AG08395 (cell line): ENCODE data around the gene PDE4B.

Experiments used
- DNase-seq: peaks from one replicate; pipeline ENCODE4 v3.0.0; 2012; ENCODE audit warnings: mixed read lengths, low spot score

The PDE4B gene

DNA sequence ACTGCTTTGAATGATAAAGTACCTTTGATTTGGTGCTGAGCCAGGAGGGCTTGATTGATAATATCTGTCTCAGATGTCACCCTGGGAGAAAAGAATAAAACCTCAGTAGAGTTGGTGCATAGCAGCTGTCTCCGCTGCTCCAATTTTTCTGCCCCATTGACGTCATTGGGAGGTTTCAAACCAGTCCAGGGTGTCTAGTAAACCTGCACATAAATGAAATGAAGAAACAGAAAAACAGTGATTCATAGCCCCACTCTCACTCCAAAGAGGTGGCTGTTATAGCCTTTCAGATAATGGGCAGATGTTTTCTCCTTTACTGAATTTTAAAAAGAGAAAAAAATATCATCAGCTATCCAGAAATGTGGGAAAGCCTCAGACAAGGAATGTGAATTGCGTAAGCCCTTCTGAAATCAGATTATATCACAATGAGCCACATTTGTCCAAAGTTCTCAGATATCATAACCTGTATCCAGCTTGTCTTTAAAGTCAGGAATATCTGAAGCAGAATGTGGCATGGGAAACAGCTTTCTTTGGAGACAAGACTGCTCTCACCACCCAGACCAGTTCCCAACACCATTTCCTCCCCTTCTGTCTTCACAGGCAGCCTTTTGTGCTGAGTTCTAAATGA lies 390.0 kb downstream of the PDE4B start:
- peak; percentile 46 for DNase-seq

DNA sequence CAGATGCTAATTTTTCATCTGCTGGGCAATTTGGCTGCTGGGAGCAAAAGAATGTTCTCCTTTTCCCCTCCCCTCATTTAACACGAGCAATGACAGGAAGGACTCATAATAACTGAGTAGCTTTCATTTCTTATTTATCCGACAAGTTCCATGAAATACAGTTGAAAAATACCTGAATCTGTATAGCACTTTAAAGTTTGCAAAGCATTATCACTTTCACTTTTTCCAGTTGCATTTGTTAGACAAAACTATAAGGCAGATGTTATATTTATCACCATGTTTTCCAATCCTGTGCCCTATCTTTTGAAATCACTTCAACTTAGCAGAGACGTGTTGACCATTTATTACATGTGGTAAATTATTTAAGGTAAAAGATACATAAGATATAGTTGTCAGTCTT lies 390.7 kb downstream of the PDE4B start:
- DNase-seq = no peak

DNA sequence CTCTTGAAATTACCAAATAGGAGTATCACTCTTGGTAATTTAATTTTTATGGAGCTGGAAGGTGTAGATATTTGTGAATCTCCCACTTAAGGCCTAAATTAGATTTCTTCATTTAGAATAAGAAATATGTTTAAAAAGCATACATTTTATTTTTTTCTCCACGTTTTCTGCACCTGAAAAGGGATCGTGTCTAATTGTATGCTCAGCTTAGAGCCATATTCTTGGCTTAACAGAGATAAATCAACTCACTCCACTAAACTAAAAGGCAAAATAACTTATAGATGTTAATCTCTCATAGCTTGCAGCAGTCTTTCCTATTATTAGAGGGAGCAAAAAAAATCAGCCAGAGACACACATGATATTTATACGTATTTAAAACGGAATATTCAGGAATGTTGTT lies 404.4 kb downstream of the PDE4B start:
- no peak for DNase-seq

DNA sequence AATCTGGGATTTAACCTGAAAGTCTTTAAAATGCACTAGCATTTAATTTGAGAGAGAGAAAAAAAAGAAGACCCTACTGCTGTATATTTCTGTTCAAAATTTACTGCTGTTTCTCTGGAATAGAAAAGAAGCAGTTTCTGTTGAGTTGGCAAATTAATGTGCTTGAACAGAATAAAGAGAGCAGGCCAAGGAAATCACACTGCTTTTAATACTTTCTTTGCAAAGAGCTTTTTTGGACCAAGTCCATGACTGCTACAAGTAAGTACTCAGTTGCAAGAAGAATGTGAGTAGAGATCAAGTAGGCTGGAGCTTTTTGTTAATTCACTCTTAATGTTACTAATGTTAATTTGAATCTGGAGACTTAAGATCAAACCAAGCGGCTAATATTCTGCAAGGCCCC lies 405.1 kb downstream of the PDE4B start:
- DNase-seq = no peak

DNA sequence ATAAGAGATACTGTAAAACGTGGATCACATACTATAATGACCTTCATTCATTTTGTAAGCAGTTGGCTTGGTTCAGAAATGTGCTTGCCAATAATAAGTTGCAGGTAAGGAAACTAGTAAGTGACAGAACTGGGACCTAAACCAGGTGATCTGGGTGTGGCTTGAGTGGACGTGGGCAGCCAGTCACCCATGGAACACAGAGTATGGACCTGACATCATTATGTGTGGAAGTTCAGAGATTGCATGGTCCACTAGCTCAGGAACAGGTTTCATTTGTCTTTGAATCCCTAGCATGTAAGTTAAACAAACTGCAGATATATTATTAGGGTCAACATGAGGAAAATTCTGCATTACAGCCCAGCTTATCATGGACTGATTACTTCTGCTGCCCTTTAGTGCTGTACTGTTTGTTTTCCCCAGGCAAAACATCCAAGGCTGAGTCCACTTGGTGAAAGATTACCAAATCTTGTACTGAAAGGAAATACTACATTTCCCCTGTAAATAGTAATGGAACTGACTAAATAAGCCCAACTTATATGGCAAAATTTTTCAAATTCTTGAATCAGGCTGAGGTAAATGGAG lies 414.0 kb downstream of the PDE4B start:
- no peak for DNase-seq

DNA sequence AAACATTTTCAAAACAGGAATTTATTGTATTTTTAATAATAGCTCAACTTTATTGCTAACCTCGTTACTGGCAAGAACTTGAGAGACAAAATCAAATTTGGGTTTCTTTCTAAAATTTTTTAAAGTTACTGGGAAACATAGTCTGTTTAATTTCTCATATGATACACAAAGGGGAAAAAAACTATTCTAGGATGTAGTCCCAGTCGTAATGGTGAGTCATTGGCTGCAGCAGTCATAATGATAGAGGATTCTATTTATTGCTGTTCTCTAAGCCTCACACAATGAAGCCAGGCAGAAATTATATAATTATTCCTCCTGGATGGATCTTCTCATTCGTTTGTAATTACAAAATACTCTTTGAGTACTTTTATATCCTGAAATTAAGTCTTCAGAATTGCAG lies 414.8 kb downstream of the PDE4B start:
- DNase-seq = peak; percentile 83

DNA sequence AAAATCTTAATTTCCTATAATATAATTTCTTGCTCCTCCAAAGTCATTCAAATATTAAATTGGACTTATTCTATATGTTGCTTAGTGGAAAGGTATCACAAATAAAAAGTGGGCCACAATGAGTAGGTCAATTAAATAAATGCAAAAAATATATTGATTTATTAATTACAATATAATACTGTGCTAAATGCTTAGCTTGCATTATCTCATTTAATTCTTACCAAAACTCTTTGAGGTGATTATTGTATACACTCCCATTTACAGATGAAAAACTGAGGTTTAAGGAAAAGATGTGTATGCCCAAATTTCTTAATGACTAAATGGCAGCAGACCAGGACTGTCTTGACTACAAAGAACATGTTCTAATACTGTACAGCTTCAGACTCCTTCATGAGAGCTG lies 415.9 kb downstream of the PDE4B start:
- no peak for DNase-seq

DNA sequence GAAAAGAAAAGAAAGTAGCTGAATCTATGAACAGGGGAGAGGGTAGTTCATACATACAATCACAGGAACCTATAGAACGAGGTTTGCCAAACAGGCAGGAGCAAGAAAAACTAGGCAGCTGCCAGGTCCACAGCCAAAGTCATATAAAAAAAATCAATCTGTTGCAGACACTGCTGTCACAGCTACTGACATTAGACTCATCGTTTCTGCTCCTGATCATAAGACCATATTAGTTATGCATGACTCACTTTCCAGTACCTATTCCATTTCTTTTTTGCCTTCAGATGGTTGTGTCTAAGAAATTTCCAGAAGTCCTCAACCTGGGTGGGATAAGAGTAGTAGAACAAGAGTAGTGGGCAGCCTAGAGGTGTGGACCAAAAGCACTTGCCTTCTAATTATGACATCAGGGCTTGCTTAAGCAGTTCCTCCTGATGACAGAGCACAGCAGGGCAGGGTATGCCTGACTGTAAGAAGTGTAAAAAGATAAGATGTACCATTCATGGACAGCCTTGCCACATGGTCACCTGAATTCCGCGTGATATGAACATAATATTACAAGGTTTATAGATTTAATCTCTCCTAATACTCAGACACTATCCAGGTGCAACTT lies 418.0 kb downstream of the PDE4B start:
- DNase-seq = no peak

DNA sequence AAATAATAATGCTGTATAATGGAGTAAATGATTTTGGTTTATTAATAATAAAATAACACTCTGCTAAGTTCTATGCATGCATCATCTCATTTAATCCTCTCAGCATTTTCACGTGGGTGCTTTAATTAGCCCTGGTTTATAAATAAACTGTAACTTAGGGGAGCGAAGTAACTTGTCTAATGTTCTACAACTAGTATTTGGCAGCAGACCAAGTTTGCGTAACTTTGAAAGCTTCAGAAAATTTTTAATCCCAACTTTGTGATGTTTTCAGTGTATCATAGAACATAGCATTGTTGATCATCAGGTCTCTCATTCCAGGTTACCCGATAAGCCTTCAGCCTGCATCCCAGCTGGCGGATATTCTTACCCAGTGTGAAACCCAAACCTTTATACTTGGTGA lies 418.8 kb downstream of the PDE4B start:
- no peak for DNase-seq

DNA sequence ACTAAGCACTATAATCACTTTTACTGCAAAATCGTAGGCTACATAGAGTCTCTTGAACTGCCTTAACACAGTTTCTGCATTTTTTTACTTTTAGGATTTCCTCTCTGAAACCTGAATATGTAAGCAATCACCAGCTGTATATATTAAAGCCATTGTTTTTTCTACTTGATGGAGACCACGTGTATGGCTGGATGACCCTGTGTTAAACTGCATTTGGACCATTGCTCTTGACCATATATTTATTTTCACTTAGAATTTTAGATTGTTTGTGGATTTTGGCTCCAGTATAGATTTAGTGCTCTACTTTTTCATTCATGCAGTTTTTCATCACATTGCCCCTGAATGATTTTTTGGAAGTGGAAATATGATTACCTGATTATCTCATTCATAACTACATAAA lies 420.8 kb downstream of the PDE4B start:
- no peak for DNase-seq

DNA sequence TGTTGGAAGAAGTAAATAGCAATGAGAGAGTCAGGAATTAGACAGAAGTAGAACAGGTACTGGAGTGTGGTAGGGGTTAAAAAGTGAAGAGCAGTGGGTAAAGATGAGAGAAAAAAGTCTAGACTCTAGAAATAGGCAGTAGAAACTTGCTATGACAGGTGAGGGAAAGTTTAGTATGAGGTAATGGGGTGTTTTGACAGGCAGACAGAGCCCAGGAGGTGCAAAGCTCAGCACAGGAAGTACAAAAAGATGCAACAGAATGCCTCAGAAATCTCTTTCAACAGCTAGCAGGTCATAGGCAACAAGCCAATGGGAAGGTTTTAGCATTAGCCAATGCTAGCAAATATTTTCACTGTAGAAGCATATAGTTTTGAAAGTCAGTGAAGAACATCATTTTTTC lies 422.2 kb downstream of the PDE4B start:
- no peak for DNase-seq

DNA sequence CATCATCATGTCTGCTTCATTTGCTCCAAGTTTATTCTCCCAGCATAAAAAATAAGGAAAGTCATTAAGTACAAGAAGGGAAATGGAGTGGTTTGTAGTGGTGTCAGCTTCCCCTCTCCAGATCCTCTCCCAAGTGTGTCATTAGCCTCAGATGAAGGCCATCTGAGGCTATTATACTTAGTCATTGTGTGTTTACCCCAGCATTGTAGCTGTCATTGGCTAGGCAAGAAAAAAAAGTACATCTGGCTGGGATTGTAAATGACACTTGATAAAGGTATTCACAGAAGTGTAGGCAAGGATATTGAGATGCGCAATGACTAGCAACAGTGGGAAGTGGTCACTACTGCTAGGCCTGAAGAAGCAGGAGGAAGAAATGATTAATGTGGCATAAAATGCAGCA lies 424.3 kb downstream of the PDE4B start:
- peak; percentile 79 for DNase-seq

DNA sequence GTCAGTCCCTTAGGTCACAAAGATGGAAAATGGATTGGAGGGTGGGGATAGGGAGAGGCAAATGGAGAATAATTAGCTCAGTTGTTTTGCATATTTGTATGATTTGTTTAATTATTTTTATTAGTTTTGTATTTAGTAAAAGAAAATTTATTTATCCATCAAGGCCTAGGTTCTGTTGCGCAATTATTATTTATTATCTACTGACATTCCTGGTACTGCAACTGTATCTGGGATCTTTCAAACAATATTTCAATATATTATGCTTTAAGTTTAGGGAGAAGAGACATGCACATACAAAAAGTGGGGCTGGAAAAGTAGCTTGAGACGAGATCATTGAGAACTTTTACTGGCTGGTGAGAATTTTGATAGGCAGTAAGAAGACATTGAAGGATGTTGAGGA lies 424.9 kb downstream of the PDE4B start:
- DNase-seq = no peak

DNA sequence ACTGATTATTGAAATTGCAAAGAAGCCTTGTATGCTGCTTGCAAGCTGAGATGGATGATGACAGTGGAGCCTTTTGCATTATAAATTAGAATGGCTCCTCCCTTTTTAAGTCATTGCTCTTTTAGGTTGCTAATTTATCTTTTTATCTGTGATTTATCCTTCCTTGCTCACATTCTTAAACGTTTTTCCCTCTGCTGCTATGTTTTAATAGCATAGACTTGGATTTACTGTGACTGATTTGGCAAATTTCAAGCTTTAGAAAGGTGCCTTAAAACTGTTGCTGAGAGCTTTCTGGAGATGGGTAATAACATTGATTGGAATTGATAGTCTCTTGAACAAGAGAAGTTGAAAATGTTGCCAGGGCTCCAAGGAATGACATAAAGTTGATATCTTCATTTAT lies 427.8 kb downstream of the PDE4B start:
- no peak for DNase-seq

DNA sequence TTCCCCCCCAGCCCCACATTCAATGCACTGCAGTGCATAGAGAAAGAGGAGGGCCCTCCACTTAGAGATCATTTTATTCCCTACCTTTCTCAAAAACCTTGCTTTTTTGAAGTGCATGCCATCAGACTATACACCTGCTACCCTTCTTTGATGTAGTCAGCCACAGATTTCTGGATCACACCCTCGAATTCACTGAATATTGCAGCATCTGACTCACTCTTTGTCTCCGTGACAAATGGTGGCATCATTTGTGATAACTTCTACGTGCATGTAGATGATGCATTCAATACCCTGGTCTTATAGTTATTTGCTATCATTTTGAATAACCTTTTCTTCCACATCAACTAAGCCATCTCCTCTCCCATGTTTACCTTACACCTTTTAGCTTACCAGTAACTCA lies 431.0 kb downstream of the PDE4B start:
- no peak for DNase-seq

DNA sequence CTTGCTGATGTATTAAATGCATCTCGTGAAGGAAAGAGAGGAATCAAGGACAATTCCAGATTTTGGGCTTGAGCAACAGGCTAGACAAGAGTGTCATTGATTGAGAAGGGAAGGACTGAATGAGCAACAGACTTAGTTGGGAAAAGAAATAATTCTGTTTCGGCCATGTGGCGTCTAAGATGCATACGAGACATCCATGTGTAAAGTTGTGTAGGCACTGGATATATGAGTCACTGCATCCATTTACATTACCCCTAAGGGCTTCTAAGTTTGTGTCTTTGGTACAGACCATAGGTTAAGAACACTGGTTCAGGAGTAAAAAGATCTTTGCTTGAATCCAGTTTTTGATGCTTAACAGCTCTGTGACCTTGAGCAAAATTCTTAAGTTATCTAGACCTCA lies 434.3 kb downstream of the PDE4B start:
- no peak for DNase-seq

DNA sequence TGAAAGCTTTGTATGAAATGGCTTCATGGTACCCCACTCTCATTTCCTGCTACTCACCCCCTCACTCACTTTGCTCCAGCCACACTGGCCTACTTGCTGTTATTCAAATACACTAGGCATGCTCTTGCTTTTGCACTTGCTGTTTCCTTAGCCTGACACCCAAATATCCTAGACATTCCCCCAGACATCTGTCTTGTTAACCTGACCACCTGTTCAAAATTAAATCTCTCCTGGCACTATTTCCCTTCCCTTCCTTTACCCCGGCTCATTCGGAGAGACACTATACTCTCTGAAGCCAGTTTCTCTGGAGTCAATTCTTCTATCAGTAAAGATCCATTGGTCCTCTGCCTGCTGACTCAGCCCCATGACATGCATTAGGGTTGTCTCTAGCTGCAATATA lies 435.3 kb downstream of the PDE4B start:
- no peak for DNase-seq

DNA sequence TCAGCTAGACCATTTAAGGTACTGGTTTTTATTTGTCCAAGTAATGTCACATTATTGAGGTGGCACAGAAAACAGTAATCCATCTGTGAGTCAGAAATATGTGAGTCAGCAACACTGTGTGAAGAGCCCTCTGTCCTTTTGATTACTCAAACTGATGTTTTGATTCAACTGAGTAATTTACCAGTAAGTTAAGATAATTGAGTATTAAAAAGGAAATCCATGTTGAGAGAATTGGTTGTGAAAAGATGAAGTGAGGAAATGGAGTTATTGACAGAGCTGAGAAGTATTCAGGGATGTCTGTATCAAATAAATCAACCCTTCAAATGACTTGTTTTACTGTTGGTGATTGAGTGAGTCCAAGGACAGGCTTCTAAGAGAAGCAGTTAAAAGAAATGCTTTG lies 438.5 kb downstream of the PDE4B start:
- peak; percentile 58 for DNase-seq

DNA sequence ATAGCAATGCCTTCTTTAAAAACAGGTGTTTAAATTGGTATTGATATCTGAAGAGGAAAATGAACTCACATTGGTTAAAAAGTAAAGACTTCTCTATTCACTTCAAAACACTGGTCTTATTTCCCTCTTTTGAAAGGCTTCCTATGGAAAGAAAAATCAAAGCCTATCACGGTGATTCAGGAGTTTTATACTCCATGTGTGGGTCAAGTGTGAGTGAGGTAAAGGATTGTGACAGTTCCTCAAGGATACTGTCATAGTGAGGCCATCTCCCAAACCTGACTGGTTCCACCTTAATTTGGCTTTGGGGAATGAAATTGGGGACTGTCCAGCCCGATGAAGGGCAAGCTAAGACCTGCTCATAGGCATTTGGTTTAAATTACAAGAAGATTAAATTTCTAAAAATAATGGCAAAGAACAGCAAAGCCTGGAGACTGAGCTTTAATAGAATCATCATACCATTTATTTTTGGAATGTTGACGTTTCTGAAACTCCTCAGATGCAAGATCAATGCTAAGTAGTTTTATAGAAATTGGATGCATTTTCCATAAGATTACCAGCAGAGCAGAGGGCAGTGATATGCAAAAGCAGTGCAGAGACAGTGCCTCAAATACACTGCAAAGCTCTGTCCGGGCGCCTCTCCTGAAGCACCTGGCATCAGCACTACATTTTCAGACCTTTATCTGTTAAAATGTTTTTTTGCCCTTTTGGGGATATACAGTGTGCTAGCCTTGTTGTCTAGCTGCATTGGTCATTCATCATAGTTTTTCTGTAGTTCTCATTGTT lies 439.2 kb downstream of the PDE4B start:
- no peak for DNase-seq

DNA sequence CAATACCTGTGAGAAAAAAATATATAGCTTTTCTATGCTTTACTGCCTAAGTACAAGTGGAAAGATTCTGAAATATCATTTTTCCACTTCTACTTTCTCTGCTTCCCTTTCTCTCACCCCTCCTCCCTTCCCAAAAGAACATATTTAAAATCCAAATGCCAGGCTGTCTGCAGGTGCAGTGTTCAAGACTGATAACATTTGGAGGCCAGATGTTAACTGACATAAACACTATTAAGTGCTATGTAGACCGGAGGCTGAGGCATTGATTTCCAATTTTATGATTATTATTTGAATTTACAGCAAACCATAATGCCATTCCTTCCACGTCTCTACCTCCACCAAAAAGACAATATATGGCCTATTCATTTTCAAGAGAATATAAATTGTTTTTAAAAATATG lies 444.3 kb downstream of the PDE4B start:
- DNase-seq = no peak

DNA sequence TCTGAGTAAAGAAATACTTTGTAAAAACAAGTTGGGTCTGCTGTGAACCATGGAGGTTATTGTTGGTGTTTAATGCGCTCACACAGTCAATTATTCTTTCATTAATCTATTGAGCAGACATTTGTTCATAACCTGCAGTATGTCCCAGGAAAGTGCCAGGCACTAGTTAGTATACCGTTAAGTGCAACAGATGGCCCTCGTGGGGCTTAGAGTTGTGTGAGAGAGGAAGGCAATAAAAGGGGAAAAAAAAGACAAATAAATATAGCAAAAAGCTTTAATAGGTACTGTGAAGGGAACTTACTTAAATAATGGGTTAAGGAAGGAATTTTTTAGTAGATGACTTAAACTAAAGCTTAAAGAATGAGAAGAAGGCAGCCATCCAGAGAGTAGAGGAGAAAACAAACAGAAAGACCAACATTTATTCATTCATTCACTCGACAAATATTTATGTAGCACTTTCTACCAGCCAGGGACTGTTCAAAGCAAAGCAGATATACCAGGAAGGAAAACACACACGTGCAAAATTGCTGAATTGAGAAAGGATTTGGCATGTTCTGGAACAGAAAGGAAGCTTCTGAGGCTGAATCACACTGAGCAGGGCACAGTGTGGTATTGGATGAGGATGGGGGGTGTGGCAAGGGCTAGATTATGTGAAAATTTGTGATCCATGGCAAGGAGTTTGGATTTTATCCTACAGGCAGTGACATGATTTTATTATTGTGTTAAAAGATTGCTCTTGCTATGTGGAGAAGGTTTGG lies 445.2 kb downstream of the PDE4B start:
- no peak for DNase-seq

DNA sequence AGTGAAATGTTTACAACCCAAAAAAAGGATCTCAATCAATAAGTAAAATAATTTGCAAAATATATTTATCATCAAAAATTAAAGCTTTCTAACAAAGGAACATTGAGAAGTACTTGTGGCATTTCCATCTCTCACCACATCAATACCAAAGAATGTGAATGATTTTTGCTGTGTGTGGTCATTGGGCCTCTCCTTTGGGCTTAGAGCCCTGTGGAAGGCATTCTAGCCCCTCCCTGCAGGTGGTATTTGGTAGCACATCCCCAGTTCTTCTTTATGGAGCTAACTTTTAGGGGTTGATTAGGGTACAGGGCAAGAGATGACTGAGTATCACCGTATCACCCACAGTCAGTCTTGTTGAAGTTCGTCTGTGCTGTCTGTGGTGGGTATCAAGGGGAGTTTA lies 447.1 kb downstream of the PDE4B start:
- DNase-seq = peak; percentile 8
